ENCODE results near the gene PRX. TPM values are rescaled to one million over a fixed set of nuclear protein-coding genes. Genes with fewer than 3 reads are reported as not detected.
A peak's percentile ranks its signal among the peaks of the same experiment; 100 is the strongest.

PRX gene
- total and polyA plus RNA-seq, 2 of the 13 experiments (the other 11 are each of a cell fraction or from before 2014, with no cell fraction given), result 0.66 TPM

GRCh38 chr19:40425450-40426287 lies 12.5 kb upstream of the PRX start, which contains the start of gene SERTAD1 (continued):
- TF ChIP-seq, protein P1, sequence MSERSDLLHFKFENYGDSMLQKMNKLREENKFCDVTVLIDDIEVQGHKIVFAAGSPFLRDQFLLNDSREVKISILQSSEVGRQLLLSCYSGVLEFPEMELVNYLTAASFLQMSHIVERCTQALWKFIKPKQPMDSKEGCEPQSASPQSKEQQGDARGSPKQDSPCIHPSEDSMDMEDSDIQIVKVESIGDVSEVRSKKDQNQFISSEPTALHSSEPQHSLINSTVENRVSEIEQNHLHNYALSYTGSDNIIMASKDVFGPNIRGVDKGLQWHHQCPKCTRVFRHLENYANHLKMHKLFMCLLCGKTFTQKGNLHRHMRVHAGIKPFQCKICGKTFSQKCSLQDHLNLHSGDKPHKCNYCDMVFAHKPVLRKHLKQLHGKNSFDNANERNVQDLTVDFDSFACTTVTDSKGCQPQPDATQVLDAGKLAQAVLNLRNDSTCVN (CRISPR knock-in tag; IDR thresholded peaks at IDR 0.05; ENCODE audit: borderline replicate concordance), result peak; percentile 14; the same call in 1 of the 2 replicates
- TF ChIP-seq, protein P2, sequence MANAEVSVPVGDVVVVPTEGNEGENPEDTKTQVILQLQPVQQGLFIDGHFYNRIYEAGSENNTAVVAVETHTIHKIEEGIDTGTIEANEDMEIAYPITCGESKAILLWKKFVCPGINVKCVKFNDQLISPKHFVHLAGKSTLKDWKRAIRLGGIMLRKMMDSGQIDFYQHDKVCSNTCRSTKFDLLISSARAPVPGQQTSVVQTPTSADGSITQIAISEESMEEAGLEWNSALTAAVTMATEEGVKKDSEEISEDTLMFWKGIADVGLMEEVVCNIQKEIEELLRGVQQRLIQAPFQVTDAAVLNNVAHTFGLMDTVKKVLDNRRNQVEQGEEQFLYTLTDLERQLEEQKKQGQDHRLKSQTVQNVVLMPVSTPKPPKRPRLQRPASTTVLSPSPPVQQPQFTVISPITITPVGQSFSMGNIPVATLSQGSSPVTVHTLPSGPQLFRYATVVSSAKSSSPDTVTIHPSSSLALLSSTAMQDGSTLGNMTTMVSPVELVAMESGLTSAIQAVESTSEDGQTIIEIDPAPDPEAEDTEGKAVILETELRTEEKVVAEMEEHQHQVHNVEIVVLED (CRISPR knock-in tag; IDR thresholded peaks at IDR 0.05; ENCODE audit: borderline replicate concordance), result peak; percentile 14; the same call in 1 of the 2 replicates
- TF ChIP-seq HMG20B (CRISPR knock-in tag; conservative IDR thresholded peaks at IDR 0.05), result no peak
- no peak for TF ChIP-seq CENPBD1 (CRISPR knock-in tag; IDR thresholded peaks at IDR 0.05; ENCODE audit: borderline replicate concordance, low read depth)
- peak; percentile 42 for TF ChIP-seq CBX1 (IDR thresholded peaks at IDR 0.05; ENCODE audit: low read depth)
- TF ChIP-seq MIXL1 (CRISPR knock-in tag; IDR thresholded peaks at IDR 0.05), result 0 out of 2 replicates have a peak, but pooled peaks have one; percentile 3
- no peak for TF ChIP-seq ZNF280D (CRISPR knock-in tag; IDR thresholded peaks at IDR 0.05)
- TF ChIP-seq PHF20 (CRISPR knock-in tag; IDR thresholded peaks at IDR 0.05), result 0 out of 2 replicates have a peak, but pooled peaks have one; percentile 57
- peak; percentile 26; the same call in 1 of the 2 replicates for TF ChIP-seq ZNF800 (CRISPR knock-in tag; IDR thresholded peaks at IDR 0.05)
- no peak for TF ChIP-seq ZNF367 (CRISPR knock-in tag; IDR thresholded peaks at IDR 0.05; ENCODE audit: borderline replicate concordance)
- TF ChIP-seq JUND (CRISPR knock-in tag; IDR thresholded peaks at IDR 0.05), result no peak
- TF ChIP-seq EED (CRISPR knock-in tag; IDR thresholded peaks at IDR 0.05), result 0 out of 2 replicates have a peak, but pooled peaks have one; percentile 79
- TF ChIP-seq MBD4 (IDR thresholded peaks at IDR 0.05; ENCODE audit: borderline replicate concordance, low read length), result no peak
- no peak for TF ChIP-seq HNF1A (IDR thresholded peaks at IDR 0.05; ENCODE audit: low read depth)
- 0 out of 2 replicates have a peak, but pooled peaks have one; percentile 26 for TF ChIP-seq HNF1A (CRISPR knock-in tag; IDR thresholded peaks at IDR 0.05; ENCODE audit: borderline replicate concordance)

Measured in HepG2 (cell line).